HCT116 (cell line): ENCODE data around the gene PHF1.

Experiments used
- CBX3 ChIP-seq: IDR thresholded peaks from 2 replicates; pipeline ENCODE4 v1.6.1; 2012; ENCODE audit warnings: low read depth
- CEBPB ChIP-seq: IDR thresholded peaks from 2 replicates; pipeline ENCODE4 v1.6.1; 2012; ENCODE audit warnings: low read depth
- EZH2 ChIP-seq: fragments of 200-600 bp; sonication (generic); IDR thresholded peaks from 2 replicates; pipeline ENCODE4 v1.6.1; 2017; ENCODE audit warnings: antibody characterized with exemption, mixed run types
- EZH2phosphoT487 ChIP-seq: fragments of 200-600 bp; IDR thresholded peaks from 2 replicates; pipeline ENCODE4 v1.6.1; 2018; ENCODE audit warnings: antibody characterized with exemption, borderline replicate concordance
- POLR2A ChIP-seq: IDR thresholded peaks from 2 replicates; pipeline ENCODE4 v1.7.0; 2011; ENCODE audit warnings: borderline replicate concordance; ENCODE audit not compliant: insufficient read depth, insufficient read length; ENCODE audit errors: extremely low read depth
- POLR2AphosphoS5 ChIP-seq: IDR thresholded peaks from 2 replicates; pipeline ENCODE4 v1.6.1; 2011; ENCODE audit warnings: mild to moderate bottlenecking, low read depth, low read length, moderate library complexity
- SP1 ChIP-seq: IDR thresholded peaks from 2 replicates; pipeline ENCODE4 v1.6.1; 2012; ENCODE audit warnings: low read depth
- YY1 ChIP-seq: IDR thresholded peaks from 2 replicates; pipeline ENCODE4 v1.6.1; 2011; ENCODE audit warnings: low read length, low read depth, moderate library complexity, mild to moderate bottlenecking; ENCODE audit not compliant: insufficient replicate concordance; ENCODE audit errors: extremely low read depth
- ZNF274 ChIP-seq: fragments of 200-500 bp; sonication (Bioruptor generic); IDR thresholded peaks from 2 replicates; pipeline ENCODE4 v1.6.1; 2014; ENCODE audit warnings: mild to moderate bottlenecking, low read depth, low read length, inconsistent platforms
- TF ChIP-seq, protein P1 (sequence below), 3 experiments: fragments of 200-600 bp in 1 of 3; sonication (generic) in 1 of 3; IDR thresholded peaks in 2 of 3; conservative IDR thresholded peaks in 1 of 3; 2 replicates each; pipeline ENCODE4 v1.5.1; 2012 to 2017; ENCODE audit warnings: low read depth in 2 of 3, low read length in 2 of 3, antibody characterized with exemption in 1 of 3, borderline replicate concordance in 1 of 3, control low read depth in 1 of 3, mild to moderate bottlenecking in 1 of 3, mixed read lengths in 1 of 3, mixed run types in 1 of 3, moderate library complexity in 1 of 3; ENCODE audit not compliant: insufficient read depth in 1 of 3

DNA sequence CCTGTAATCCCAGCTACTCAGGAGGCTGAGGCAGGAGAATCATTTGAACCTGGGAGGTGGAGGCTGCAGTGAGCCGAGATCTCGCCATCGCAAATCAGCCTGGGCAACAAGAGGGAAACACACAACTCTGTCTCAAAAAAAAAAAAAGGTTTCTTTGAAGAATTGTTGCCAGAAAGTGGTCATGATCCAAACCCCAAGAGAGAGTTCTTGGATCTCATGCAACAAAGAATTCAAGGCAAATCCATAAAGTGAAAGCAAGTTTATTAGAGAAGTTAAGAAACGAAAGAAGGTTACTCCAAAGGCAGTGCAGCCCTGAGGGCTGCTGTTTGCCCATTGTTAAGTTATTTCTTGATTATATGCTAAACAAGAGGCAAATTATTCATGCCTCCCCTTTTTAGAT, 33.6 kb upstream of the PHF1 start:
- TF ChIP-seq, protein P1, sequence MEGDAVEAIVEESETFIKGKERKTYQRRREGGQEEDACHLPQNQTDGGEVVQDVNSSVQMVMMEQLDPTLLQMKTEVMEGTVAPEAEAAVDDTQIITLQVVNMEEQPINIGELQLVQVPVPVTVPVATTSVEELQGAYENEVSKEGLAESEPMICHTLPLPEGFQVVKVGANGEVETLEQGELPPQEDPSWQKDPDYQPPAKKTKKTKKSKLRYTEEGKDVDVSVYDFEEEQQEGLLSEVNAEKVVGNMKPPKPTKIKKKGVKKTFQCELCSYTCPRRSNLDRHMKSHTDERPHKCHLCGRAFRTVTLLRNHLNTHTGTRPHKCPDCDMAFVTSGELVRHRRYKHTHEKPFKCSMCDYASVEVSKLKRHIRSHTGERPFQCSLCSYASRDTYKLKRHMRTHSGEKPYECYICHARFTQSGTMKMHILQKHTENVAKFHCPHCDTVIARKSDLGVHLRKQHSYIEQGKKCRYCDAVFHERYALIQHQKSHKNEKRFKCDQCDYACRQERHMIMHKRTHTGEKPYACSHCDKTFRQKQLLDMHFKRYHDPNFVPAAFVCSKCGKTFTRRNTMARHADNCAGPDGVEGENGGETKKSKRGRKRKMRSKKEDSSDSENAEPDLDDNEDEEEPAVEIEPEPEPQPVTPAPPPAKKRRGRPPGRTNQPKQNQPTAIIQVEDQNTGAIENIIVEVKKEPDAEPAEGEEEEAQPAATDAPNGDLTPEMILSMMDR (IDR thresholded peaks at IDR 0.05 in 2 of 3, conservative IDR thresholded peaks at IDR 0.05 in 1 of 3; ENCODE audit: borderline replicate concordance in 1 of 3, insufficient read depth in 1 of 3, low read depth in 2 of 3, low read length in 2 of 3): no peak
- TF ChIP-seq EZH2phosphoT487 (no peak), YY1 (no peak), POLR2AphosphoS5 (no peak), SP1 (no peak), CBX3 (no peak), EZH2 (no peak), POLR2A (no peak), CEBPB (no peak), ZNF274 (no peak)
